Retina (tissue), 1 donor: ENCODE data around the gene RAB11FIP3.
"Not testable (repeated sequence)": the region's sequence is repeated elsewhere in the genome, so short reads cannot be mapped to it uniquely, and the experiment has no call there.

Source experiments
- DNase-seq: peaks from one replicate; pipeline ENCODE4 v3.0.0-alpha.2; 2016

The RAB11FIP3 gene

GRCh38 chr16:468068-468821, 42.8 kb downstream of the RAB11FIP3 start:
- no peak for DNase-seq

- DNase-seq = not testable (repeated sequence)
Measured at GRCh38 chr16:469459-469858, 44.0 kb downstream of the RAB11FIP3 start.

- no peak for DNase-seq
Measured at GRCh38 chr16:470418-470817, 45.0 kb downstream of the RAB11FIP3 start.

- DNase-seq = peak; percentile 91
Measured at GRCh38 chr16:471353-472198, 46.1 kb downstream of the RAB11FIP3 start.

GRCh38 chr16:472199-472504, 46.7 kb downstream of the RAB11FIP3 start:
- no peak for DNase-seq

GRCh38 chr16:473046-474043, 47.9 kb downstream of the RAB11FIP3 start:
- DNase-seq = no peak

- DNase-seq = peak; percentile 31
Measured at GRCh38 chr16:474420-475122, 49.1 kb downstream of the RAB11FIP3 start.

GRCh38 chr16:476039-476438, 50.6 kb downstream of the RAB11FIP3 start:
- DNase-seq = no peak

GRCh38 chr16:477301-478157, 52.1 kb downstream of the RAB11FIP3 start:
- DNase-seq = no peak

GRCh38 chr16:478287-478686, 52.8 kb downstream of the RAB11FIP3 start:
- DNase-seq = not testable (repeated sequence)

GRCh38 chr16:482468-483185, 57.2 kb downstream of the RAB11FIP3 start:
- no peak for DNase-seq

GRCh38 chr16:483341-484075, 58.1 kb downstream of the RAB11FIP3 start:
- DNase-seq = peak; percentile 75

GRCh38 chr16:489606-490005, 64.2 kb downstream of the RAB11FIP3 start:
- DNase-seq = no peak

- DNase-seq = no peak
Measured at GRCh38 chr16:490768-491167, 65.3 kb downstream of the RAB11FIP3 start.

- peak; percentile 57 for DNase-seq
Measured at GRCh38 chr16:491220-491919, 65.9 kb downstream of the RAB11FIP3 start.

- DNase-seq = no peak
Measured at GRCh38 chr16:492211-492875, 66.9 kb downstream of the RAB11FIP3 start.

- DNase-seq = not testable (repeated sequence)
Measured at GRCh38 chr16:494676-495075, 69.2 kb downstream of the RAB11FIP3 start.

- peak; percentile 46 for DNase-seq
Measured at GRCh38 chr16:495127-495748, 69.8 kb downstream of the RAB11FIP3 start.
